ENCODE data around the gene GBA3.

GBA3 gene

GRCh38 chr4:22739968-22740367, 47.2 kb downstream of the GBA3 start:
- Histone ChIP-seq H3K79me2 (ENCODE audit: low read length) (no peaks in the 10 kb centered on the region), H3K27ac (ENCODE audit: low read length) (no peak overlapping the region), H2AFZ (ENCODE audit: low read depth, low read length) (no peak overlapping the region), H3K4me1 (ENCODE audit: low read length) (peaks cover 15% of the 10 kb centered on the region), H3K4me3 (ENCODE audit: low read length) (no peak overlapping the region), H4K20me1 (ENCODE audit: insufficient read depth, low read length) (no peaks in the 10 kb centered on the region), H3K36me3 (replicated peaks; ENCODE audit: low read depth, low read length) (peaks cover 16% of the 10 kb centered on the region), H3K4me2 (ENCODE audit: low read length) (no peak overlapping the region), H3K9me3 (ENCODE audit: insufficient read depth, low read length) (0 out of 2 replicates have a peak, but pooled peaks cover 4% of the 10 kb centered on the region), H3K27me3 (ENCODE audit: low read depth, low read length) (no peaks in the 10 kb centered on the region), H3K9ac (ENCODE audit: low read length) (no peak overlapping the region)
- no peak for TF ChIP-seq EZH2phosphoT487 (IDR thresholded peaks at IDR 0.05; ENCODE audit: low read depth)
- TF ChIP-seq CTCF (IDR thresholded peaks at IDR 0.05; ENCODE audit: low read depth, low read length), result no peak

- TF ChIP-seq CTCF (IDR thresholded peaks at IDR 0.05; ENCODE audit: low read depth, low read length) (no peak), EZH2phosphoT487 (IDR thresholded peaks at IDR 0.05; ENCODE audit: low read depth) (no peak)
- Histone ChIP-seq H4K20me1 (ENCODE audit: insufficient read depth, low read length) (no peaks in the 10 kb centered on the region), H3K27me3 (ENCODE audit: low read depth, low read length) (no peaks in the 10 kb centered on the region), H3K4me3 (ENCODE audit: low read length) (no peak overlapping the region), H3K4me1 (ENCODE audit: low read length) (peaks cover 26% of the 10 kb centered on the region), H3K79me2 (ENCODE audit: low read length) (no peaks in the 10 kb centered on the region), H3K9ac (ENCODE audit: low read length) (no peak overlapping the region), H3K4me2 (ENCODE audit: low read length) (no peak overlapping the region), H3K36me3 (replicated peaks; ENCODE audit: low read depth, low read length) (peaks cover 12% of the 10 kb centered on the region), H2AFZ (ENCODE audit: low read depth, low read length) (no peak overlapping the region), H3K9me3 (ENCODE audit: insufficient read depth, low read length) (0 out of 2 replicates have a peak, but pooled peaks cover 4% of the 10 kb centered on the region), H3K27ac (ENCODE audit: low read length) (no peak overlapping the region)
Observed at GRCh38 chr4:22741744-22742143, 49.0 kb downstream of the GBA3 start.

GRCh38 chr4:22743290-22743689, 50.6 kb downstream of the GBA3 start:
- Histone ChIP-seq H3K4me3 (ENCODE audit: low read length) (no peak overlapping the region), H3K9me3 (ENCODE audit: insufficient read depth, low read length) (peaks cover 4% of the 10 kb centered on the region; the same call in 1 of the 2 replicates), H3K27me3 (ENCODE audit: low read depth, low read length) (no peaks in the 10 kb centered on the region), H3K27ac (ENCODE audit: low read length) (no peak overlapping the region), H4K20me1 (ENCODE audit: insufficient read depth, low read length) (no peaks in the 10 kb centered on the region), H3K9ac (ENCODE audit: low read length) (no peak overlapping the region), H3K4me1 (ENCODE audit: low read length) (peaks cover 26% of the 10 kb centered on the region), H3K79me2 (ENCODE audit: low read length) (no peaks in the 10 kb centered on the region), H2AFZ (ENCODE audit: low read depth, low read length) (no peak overlapping the region), H3K36me3 (replicated peaks; ENCODE audit: low read depth, low read length) (peaks cover 17% of the 10 kb centered on the region), H3K4me2 (ENCODE audit: low read length) (no peak overlapping the region)
- TF ChIP-seq CTCF (IDR thresholded peaks at IDR 0.05; ENCODE audit: low read depth, low read length) (no peak), EZH2phosphoT487 (IDR thresholded peaks at IDR 0.05; ENCODE audit: low read depth) (no peak)

GRCh38 chr4:22744478-22745062, 51.8 kb downstream of the GBA3 start:
- H3K27ac ChIP-seq (ENCODE audit: low read length), result peak overlapping the region; percentile 88
- peak overlapping the region; percentile 5; the same call in 1 of the 2 replicates for H3K4me3 ChIP-seq (ENCODE audit: low read length)
- H3K9me3 ChIP-seq (ENCODE audit: insufficient read depth, low read length), result peaks cover 4% of the 10 kb centered on the region; the same call in 1 of the 2 replicates
- peaks cover 26% of the 10 kb centered on the region for H3K4me1 ChIP-seq (ENCODE audit: low read length)
- peaks cover 17% of the 10 kb centered on the region for H3K36me3 ChIP-seq (replicated peaks; ENCODE audit: low read depth, low read length)
- H3K27me3 ChIP-seq (ENCODE audit: low read depth, low read length), result no peaks in the 10 kb centered on the region
- H4K20me1 ChIP-seq (ENCODE audit: insufficient read depth, low read length), result no peaks in the 10 kb centered on the region
- H3K4me2 ChIP-seq (ENCODE audit: low read length), result peak overlapping the region; percentile 23
- H2AFZ ChIP-seq (ENCODE audit: low read depth, low read length), result peak overlapping the region; percentile 40; the same call in 1 of the 2 replicates
- peak overlapping the region; percentile 28; the same call in 1 of the 2 replicates for H3K9ac ChIP-seq (ENCODE audit: low read length)
- H3K79me2 ChIP-seq (ENCODE audit: low read length), result no peaks in the 10 kb centered on the region
- no peak for TF ChIP-seq CTCF (IDR thresholded peaks at IDR 0.05; ENCODE audit: low read depth, low read length)
